Calu3 (cell line): ENCODE results near the gene SOCS3. TPM values are rescaled to one million over a fixed set of nuclear protein-coding genes. Genes with fewer than 3 reads are reported as not detected.

ENCODE experiments used
- BruUV-seq: library from RNA; stranded (reverse); fragments of 400-500 nt; replicated peaks from 2 replicates; lab custom pipeline; 2021; lab: Mats Ljungman, UMichigan
- CTCF ChIA-PET: fragments of 300-600 bp; sonication (Branson Sonifier 250); formaldehyde crosslinking; loops from one replicate; lab custom pipeline; 2022; ENCODE audit warnings: antibody characterized with exemption; lab: Charles Lee
- DNase-seq: peaks from one replicate; pipeline ENCODE4 v3.0.0; 2022
- H3K27ac Mint-ChIP-seq: one replicate; pipeline ENCODE4 v1.8.0; 2022; ENCODE audit warnings: mixed read lengths; ENCODE audit not compliant: unreplicated experiment
- H3K27me3 Mint-ChIP-seq: one replicate; pipeline ENCODE4 v1.8.0; 2022; ENCODE audit warnings: mixed read lengths; ENCODE audit not compliant: unreplicated experiment
- H3K36me3 Mint-ChIP-seq: one replicate; pipeline ENCODE4 v1.8.0; 2022; ENCODE audit warnings: mild to moderate bottlenecking, moderate library complexity, mixed read lengths; ENCODE audit not compliant: insufficient read depth, unreplicated experiment
- H3K4me1 Mint-ChIP-seq: one replicate; pipeline ENCODE4 v1.8.0; 2022; ENCODE audit warnings: mild to moderate bottlenecking, low read depth, mixed read lengths; ENCODE audit not compliant: unreplicated experiment
- H3K4me3 Mint-ChIP-seq: one replicate; pipeline ENCODE4 v1.8.0; 2022; ENCODE audit warnings: mild to moderate bottlenecking, low read depth, moderate library complexity, mixed read lengths; ENCODE audit not compliant: unreplicated experiment
- H3K9me3 Mint-ChIP-seq: one replicate; pipeline ENCODE4 v1.8.0; 2022; ENCODE audit warnings: low read depth, mixed read lengths; ENCODE audit not compliant: unreplicated experiment
- CTCF ChIP-seq: fragments of 200-600 bp; IDR thresholded peaks from one replicate; pipeline ENCODE4 v1.8.0; 2022; ENCODE audit warnings: antibody characterized with exemption; ENCODE audit not compliant: unreplicated experiment
- intact Hi-C: fragments of 100-400 bp; cut with micrococcal nuclease; formaldehyde crosslinking; loops from one replicate; pipeline ENCODE4 v1.10.0; 2022; ENCODE audit not compliant: unreplicated experiment
- total RNA-seq: library from RNA; stranded (reverse); gene quantifications from 2 replicates; pipeline ENCODE4 v1.2.3, GENCODE V29; 2022

The SOCS3 gene
- total RNA-seq, 1 experiment from 2014 or later, result 39.5 TPM

- H3K27me3 Mint-ChIP-seq, result peaks cover 11% of the 10 kb centered on the region
- H3K4me1 Mint-ChIP-seq, result no peaks in the 10 kb centered on the region
- CTCF ChIA-PET, result interaction anchor here (0.6 to 1.2 kb wide), 2 partner anchors 42 to 111 kb away, joined by 3 read pairs; no protein-coding TSS in a partner anchor
- H3K36me3 Mint-ChIP-seq, result peaks cover 35% of the 10 kb centered on the region
- no TSS peak for BruUV-seq
- TF ChIP-seq CTCF, result no peak
- no peak for DNase-seq
- no peak overlapping the region for H3K27ac Mint-ChIP-seq
- intact Hi-C loops, result no loop called here
- no peaks in the 10 kb centered on the region for H3K9me3 Mint-ChIP-seq
- H3K4me3 Mint-ChIP-seq, result no peak overlapping the region
These were observed 2.4 kb upstream of the SOCS3 start for GRCh38 chr17:78362232-78362631.

GRCh38 chr17:78361225-78361701, 1.4 kb upstream of the SOCS3 start:
- H3K27ac Mint-ChIP-seq, result no peak overlapping the region
- peak overlapping the region; percentile 86 for H3K4me3 Mint-ChIP-seq
- peaks cover 8% of the 10 kb centered on the region for H3K27me3 Mint-ChIP-seq
- intact Hi-C loops, result loop anchor here (1.0 to 2.0 kb wide), 2 partner anchors 61 to 70 kb away; no protein-coding TSS in a partner anchor
- H3K36me3 Mint-ChIP-seq, result peaks cover 45% of the 10 kb centered on the region
- peaks cover 9% of the 10 kb centered on the region for H3K4me1 Mint-ChIP-seq
- CTCF ChIA-PET, result interaction anchor here (0.7 to 2.5 kb wide), 10 partner anchors 17 to 347 kb away, joined by 3 to 32 read pairs (median 4); no protein-coding TSS in a partner anchor
- H3K9me3 Mint-ChIP-seq, result no peaks in the 10 kb centered on the region
- DNase-seq, result no peak
- no peak for TF ChIP-seq CTCF
- no TSS peak for BruUV-seq

GRCh38 chr17:78360371-78361224, 721 bp upstream of the SOCS3 start:
- DNase-seq, result peak; percentile 98
- Mint-ChIP-seq H3K9me3 (no peaks in the 10 kb centered on the region), H3K36me3 (peaks cover 52% of the 10 kb centered on the region), H3K27ac (no peak overlapping the region), H3K27me3 (peaks cover under 1% of the 10 kb centered on the region), H3K4me1 (peaks cover 16% of the 10 kb centered on the region), H3K4me3 (peak overlapping the region; percentile 86)
- no TSS peak for BruUV-seq
- CTCF ChIA-PET, result interaction anchor here (0.6 to 2.5 kb wide), 13 partner anchors 17 to 347 kb away, joined by 3 to 32 read pairs (median 4); no protein-coding TSS in a partner anchor
- TF ChIP-seq CTCF, result peak; percentile 84
- intact Hi-C loops, result loop anchor here (1.0 to 2.0 kb wide), 2 partner anchors 62 to 70 kb away; no protein-coding TSS in a partner anchor

- Mint-ChIP-seq H3K36me3 (peaks cover 60% of the 10 kb centered on the region), H3K4me3 (peak overlapping the region; percentile 86), H3K27me3 (no peaks in the 10 kb centered on the region), H3K9me3 (no peaks in the 10 kb centered on the region), H3K4me1 (peaks cover 23% of the 10 kb centered on the region), H3K27ac (peak overlapping the region; percentile 36)
- CTCF ChIA-PET, result interaction anchor here (0.6 to 2.5 kb wide), 7 partner anchors 30 to 108 kb away, joined by 3 to 32 read pairs (median 4); no protein-coding TSS in a partner anchor
- no TSS peak for BruUV-seq
- no peak for DNase-seq
- no peak for TF ChIP-seq CTCF
- intact Hi-C loops, result loop anchor here (5.0 kb wide), 1 partner anchor 42 kb away; no protein-coding TSS in a partner anchor
These were observed 418 bp downstream of the SOCS3 start for GRCh38 chr17:78359321-78359996.
